Measurements from ENCODE around the gene PPFIA4.

The PPFIA4 gene

GRCh38 chr1:203056516-203056915 is 30.2 kb downstream of the PPFIA4 start:
- DNase-seq (ENCODE audit: low read depth): no peak
- peak; percentile 16 for TF ChIP-seq CTCF (conservative IDR thresholded peaks at IDR 0.05; ENCODE audit: control insufficient read depth, insufficient read depth, low read depth, low read length)
- H3K4me3 ChIP-seq (ENCODE audit: control insufficient read depth, low read depth, low read length): no peak overlapping the region

GRCh38 chr1:203057911-203058675 is 31.8 kb downstream of the PPFIA4 start:
- no peak for TF ChIP-seq CTCF (conservative IDR thresholded peaks at IDR 0.05; ENCODE audit: control insufficient read depth, insufficient read depth, low read depth, low read length)
- peak; percentile 77 for DNase-seq (ENCODE audit: low read depth)
- H3K4me3 ChIP-seq (ENCODE audit: control insufficient read depth, low read depth, low read length): no peak overlapping the region

- DNase-seq (ENCODE audit: low read depth): no peak
- no peak overlapping the region for H3K4me3 ChIP-seq (ENCODE audit: control insufficient read depth, low read depth, low read length)
- TF ChIP-seq CTCF (conservative IDR thresholded peaks at IDR 0.05; ENCODE audit: control insufficient read depth, insufficient read depth, low read depth, low read length): no peak
These were observed 32.3 kb downstream of the PPFIA4 start for GRCh38 chr1:203058676-203058935.

GRCh38 chr1:203059485-203059884 is 33.2 kb downstream of the PPFIA4 start:
- H3K4me3 ChIP-seq (ENCODE audit: control insufficient read depth, low read depth, low read length): no peak overlapping the region
- TF ChIP-seq CTCF (conservative IDR thresholded peaks at IDR 0.05; ENCODE audit: control insufficient read depth, insufficient read depth, low read depth, low read length): no peak
- no peak for DNase-seq (ENCODE audit: low read depth)

GRCh38 chr1:203060115-203060514 is 33.8 kb downstream of the PPFIA4 start:
- no peak for DNase-seq (ENCODE audit: low read depth)
- H3K4me3 ChIP-seq (ENCODE audit: control insufficient read depth, low read depth, low read length): no peak overlapping the region
- TF ChIP-seq CTCF (conservative IDR thresholded peaks at IDR 0.05; ENCODE audit: control insufficient read depth, insufficient read depth, low read depth, low read length): no peak

GRCh38 chr1:203063287-203063686 is 37.0 kb downstream of the PPFIA4 start:
- no peak for TF ChIP-seq CTCF (conservative IDR thresholded peaks at IDR 0.05; ENCODE audit: control insufficient read depth, insufficient read depth, low read depth, low read length)
- DNase-seq (ENCODE audit: low read depth): no peak
- H3K4me3 ChIP-seq (ENCODE audit: control insufficient read depth, low read depth, low read length): no peak overlapping the region

GRCh38 chr1:203065191-203065590 is 38.9 kb downstream of the PPFIA4 start:
- no peak overlapping the region for H3K4me3 ChIP-seq (ENCODE audit: control insufficient read depth, low read depth, low read length)
- no peak for DNase-seq (ENCODE audit: low read depth)
- TF ChIP-seq CTCF (conservative IDR thresholded peaks at IDR 0.05; ENCODE audit: control insufficient read depth, insufficient read depth, low read depth, low read length): no peak

Data from fibroblast of mammary gland (primary cell).